SK-N-SH treated with all-trans-retinoic acid at 6 μM for 48 hours (cell line): ENCODE results near the gene DNAAF5.
"Not testable (repeated sequence)": the region's sequence is repeated elsewhere in the genome, so short reads cannot be mapped to it uniquely, and the experiment has no call there.

ENCODE experiments used
- ATAC-seq: fragments of 200-7000 bp; cut with Tn5 transposase; 3 replicates; pipeline ENCODE4 v1.9.1; 2020; ENCODE audit warnings: mild to moderate bottlenecking, moderate library complexity
- ARNTL ChIP-seq: fragments of 450-650 bp; formaldehyde crosslinking; IDR thresholded peaks from 2 replicates; pipeline ENCODE4 v1.5.0; 2020; ENCODE audit warnings: low read depth, mild to moderate bottlenecking, moderate library complexity, borderline replicate concordance
- BACH2 ChIP-seq: fragments of 250-450 bp; sonication (Bioruptor Pico); IDR thresholded peaks from 2 replicates; pipeline ENCODE4 v1.9.0; 2021; ENCODE audit warnings: mild to moderate bottlenecking, borderline replicate concordance
- CREB5 ChIP-seq: fragments of 250-450 bp; sonication (Bioruptor Pico); IDR thresholded peaks from 2 replicates; pipeline ENCODE4 v1.5.1; 2020; ENCODE audit warnings: low read depth, mild to moderate bottlenecking, moderate library complexity
- CSDC2 ChIP-seq: fragments of 250-450 bp; sonication (Bioruptor Pico); IDR thresholded peaks from 2 replicates; pipeline ENCODE4 v1.5.0; 2020; ENCODE audit warnings: mild to moderate bottlenecking, moderate library complexity
- CSRNP3 ChIP-seq: fragments of 250-450 bp; sonication (Bioruptor Pico); IDR thresholded peaks from 2 replicates; pipeline ENCODE4 v1.5.1; 2021; ENCODE audit warnings: mild to moderate bottlenecking, moderate library complexity
- ESRRG ChIP-seq: fragments of 250-450 bp; sonication (Bioruptor Pico); IDR thresholded peaks from 2 replicates; pipeline ENCODE4 v1.6.1; 2021; ENCODE audit warnings: mild to moderate bottlenecking
- ISL1 ChIP-seq: fragments of 250-450 bp; sonication (Bioruptor Pico); IDR thresholded peaks from 2 replicates; pipeline ENCODE4 v2.1.2; 2022; ENCODE audit warnings: mild to moderate bottlenecking, moderate library complexity
- OSR1 ChIP-seq: fragments of 250-450 bp; sonication (Bioruptor Pico); IDR thresholded peaks from 2 replicates; pipeline ENCODE4 v1.8.0; 2022; ENCODE audit warnings: moderate library complexity, mild to moderate bottlenecking, inconsistent platforms
- PATZ1 ChIP-seq: fragments of 250-450 bp; sonication (Bioruptor Pico); IDR thresholded peaks from 2 replicates; pipeline ENCODE4 v1.8.0; 2020; ENCODE audit warnings: mild to moderate bottlenecking, moderate library complexity, borderline replicate concordance
- POU6F1 ChIP-seq: fragments of 250-450 bp; sonication (Bioruptor Pico); IDR thresholded peaks from 2 replicates; pipeline ENCODE4 v1.8.0; 2021; ENCODE audit warnings: low read depth, mild to moderate bottlenecking, moderate library complexity, borderline replicate concordance
- RARB ChIP-seq: fragments of 250-450 bp; sonication (Bioruptor Pico); IDR thresholded peaks from 2 replicates; pipeline ENCODE4 v1.8.0; 2021; ENCODE audit warnings: mild to moderate bottlenecking, moderate library complexity
- SNAI2 ChIP-seq: fragments of 250-450 bp; sonication (Bioruptor Pico); IDR thresholded peaks from 2 replicates; pipeline ENCODE4 v1.5.0; 2020; ENCODE audit warnings: mild to moderate bottlenecking, moderate library complexity
- TCF4 ChIP-seq: fragments of 250-450 bp; sonication (Bioruptor Pico); IDR thresholded peaks from 2 replicates; pipeline ENCODE4 v1.8.0; 2021; ENCODE audit warnings: mild to moderate bottlenecking, moderate library complexity, borderline replicate concordance
- TOX ChIP-seq: fragments of 250-450 bp; sonication (Bioruptor Pico); IDR thresholded peaks from 2 replicates; pipeline ENCODE4 v1.8.0; 2021; ENCODE audit warnings: mild to moderate bottlenecking, moderate library complexity, borderline replicate concordance
- TSHZ2 ChIP-seq: fragments of 250-450 bp; sonication (Bioruptor Pico); IDR thresholded peaks from 2 replicates; pipeline ENCODE4 v1.5.0; 2020; ENCODE audit warnings: mild to moderate bottlenecking, moderate library complexity
- ZC3H10 ChIP-seq: fragments of 250-450 bp; sonication (Bioruptor Pico); IDR thresholded peaks from 2 replicates; pipeline ENCODE4 v1.5.1; 2021; ENCODE audit warnings: mild to moderate bottlenecking, moderate library complexity
- ZFP3 ChIP-seq: fragments of 250-450 bp; sonication (Bioruptor Pico); IDR thresholded peaks from 2 replicates; pipeline ENCODE4 v1.5.0; 2020; ENCODE audit warnings: mild to moderate bottlenecking, moderate library complexity
- ZFP30 ChIP-seq: fragments of 450-650 bp; formaldehyde crosslinking; IDR thresholded peaks from 2 replicates; pipeline ENCODE4 v1.5.0; 2022; ENCODE audit warnings: mild to moderate bottlenecking, moderate library complexity
- ZNF565 ChIP-seq: fragments of 450-650 bp; formaldehyde crosslinking; conservative IDR thresholded peaks from 2 replicates; pipeline ENCODE4 v1.5.0; 2020; ENCODE audit warnings: low read depth, mild to moderate bottlenecking, moderate library complexity
- ZNF8 ChIP-seq: fragments of 450-650 bp; formaldehyde crosslinking; IDR thresholded peaks from 2 replicates; pipeline ENCODE4 v1.5.0; 2020; ENCODE audit warnings: mild to moderate bottlenecking, moderate library complexity

The DNAAF5 gene

GRCh38 chr7:800692-801091 is 74.2 kb downstream of the DNAAF5 start:
- TF ChIP-seq ARNTL (CRISPR knock-in tag) (no peak), ZC3H10 (CRISPR knock-in tag) (no peak), RARB (CRISPR knock-in tag) (no peak), ISL1 (no peak), POU6F1 (CRISPR knock-in tag) (no peak), CSDC2 (CRISPR knock-in tag) (no peak), ZNF8 (no peak), ESRRG (CRISPR knock-in tag) (no peak), BACH2 (CRISPR knock-in tag) (no peak), TCF4 (CRISPR knock-in tag) (no peak), TSHZ2 (CRISPR knock-in tag) (no peak), TOX (CRISPR knock-in tag) (no peak), ZFP30 (CRISPR knock-in tag) (no peak), CSRNP3 (CRISPR knock-in tag) (no peak), SNAI2 (CRISPR knock-in tag) (no peak), OSR1 (CRISPR knock-in tag) (no peak), ZNF565 (no peak), PATZ1 (CRISPR knock-in tag) (no peak), ZFP3 (CRISPR knock-in tag) (no peak), CREB5 (CRISPR knock-in tag) (no peak)
- ATAC-seq = no peak

- ATAC-seq = not testable (repeated sequence)
These were observed 74.9 kb downstream of the DNAAF5 start for GRCh38 chr7:801351-801750.

GRCh38 chr7:801940-802381 is 75.5 kb downstream of the DNAAF5 start:
- no peak for TF ChIP-seq TSHZ2 (CRISPR knock-in tag)
- TF ChIP-seq RARB (CRISPR knock-in tag) = no peak
- TF ChIP-seq POU6F1 (CRISPR knock-in tag) = no peak
- no peak for TF ChIP-seq CSRNP3 (CRISPR knock-in tag)
- no peak for TF ChIP-seq CREB5 (CRISPR knock-in tag)
- no peak for TF ChIP-seq TOX (CRISPR knock-in tag)
- no peak for TF ChIP-seq ISL1
- TF ChIP-seq ZNF8 = no peak

More at GRCh38 chr7:801940-802381, 75.5 kb downstream of the DNAAF5 start:
- ATAC-seq = no peak
